ENCODE results near the gene FMO3.

DNA sequence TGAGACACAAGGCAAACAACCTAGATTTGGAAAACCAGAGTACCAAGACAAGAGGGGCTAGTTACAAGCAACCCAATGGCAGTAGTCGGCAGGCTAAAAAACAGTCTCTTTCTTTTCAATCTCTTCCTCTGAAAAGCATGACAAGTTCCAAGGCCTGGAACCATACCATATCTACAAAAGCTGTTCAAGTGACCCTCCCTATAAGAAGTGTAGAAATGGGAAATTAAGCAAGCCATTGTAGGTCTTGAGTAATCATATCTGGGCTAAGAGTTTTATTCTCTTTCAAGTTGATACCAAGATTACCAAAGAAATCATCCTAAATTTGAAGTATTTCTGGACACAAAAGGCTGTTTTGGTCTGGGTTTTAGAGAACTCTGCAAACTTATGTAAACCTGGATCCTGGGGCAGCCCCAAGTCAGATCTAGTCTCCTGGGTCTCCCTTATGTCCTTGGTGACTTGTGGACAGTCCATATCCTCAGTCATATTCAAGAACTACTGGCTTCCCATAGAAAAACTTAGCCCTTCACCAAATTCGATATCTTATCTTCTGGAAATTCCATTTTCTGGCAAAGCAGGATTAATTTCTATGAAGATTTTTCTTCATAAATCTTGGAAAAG is 24.7 kb downstream of the FMO3 start:
- TF ChIP-seq, protein P1, sequence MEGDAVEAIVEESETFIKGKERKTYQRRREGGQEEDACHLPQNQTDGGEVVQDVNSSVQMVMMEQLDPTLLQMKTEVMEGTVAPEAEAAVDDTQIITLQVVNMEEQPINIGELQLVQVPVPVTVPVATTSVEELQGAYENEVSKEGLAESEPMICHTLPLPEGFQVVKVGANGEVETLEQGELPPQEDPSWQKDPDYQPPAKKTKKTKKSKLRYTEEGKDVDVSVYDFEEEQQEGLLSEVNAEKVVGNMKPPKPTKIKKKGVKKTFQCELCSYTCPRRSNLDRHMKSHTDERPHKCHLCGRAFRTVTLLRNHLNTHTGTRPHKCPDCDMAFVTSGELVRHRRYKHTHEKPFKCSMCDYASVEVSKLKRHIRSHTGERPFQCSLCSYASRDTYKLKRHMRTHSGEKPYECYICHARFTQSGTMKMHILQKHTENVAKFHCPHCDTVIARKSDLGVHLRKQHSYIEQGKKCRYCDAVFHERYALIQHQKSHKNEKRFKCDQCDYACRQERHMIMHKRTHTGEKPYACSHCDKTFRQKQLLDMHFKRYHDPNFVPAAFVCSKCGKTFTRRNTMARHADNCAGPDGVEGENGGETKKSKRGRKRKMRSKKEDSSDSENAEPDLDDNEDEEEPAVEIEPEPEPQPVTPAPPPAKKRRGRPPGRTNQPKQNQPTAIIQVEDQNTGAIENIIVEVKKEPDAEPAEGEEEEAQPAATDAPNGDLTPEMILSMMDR (IDR thresholded peaks at IDR 0.05; ENCODE audit: low read depth, low read length), result no peak
- no peak for TF ChIP-seq EZH2phosphoT487 (IDR thresholded peaks at IDR 0.05; ENCODE audit: low read depth)

Measured in OCI-LY3 (cell line).